ENCODE results near the gene FOXL3.
"Not testable (repeated sequence)": the region's sequence is repeated elsewhere in the genome, so short reads cannot be mapped to it uniquely, and the experiment has no call there.

FOXL3 gene

GRCh38 chr7:240887-241421, 49.0 kb upstream of the FOXL3 start:
- no peaks in the 10 kb centered on the region for H3K4me1 ChIP-seq (ENCODE audit: control insufficient read depth, insufficient read depth, low read length)
- H3K4me3 ChIP-seq (ENCODE audit: low read depth, low read length), result no peak overlapping the region
- no peaks in the 10 kb centered on the region for H3K36me3 ChIP-seq (ENCODE audit: control insufficient read depth in 2 of 2, insufficient read depth in 1 of 2, low read length in 2 of 2)
- peak; percentile 39; the same call in 1 of the 2 replicates for TF ChIP-seq ZBTB8A (tag by site-specific recombination; IDR thresholded peaks at IDR 0.05)
- TF ChIP-seq SP2 (tag by site-specific recombination; IDR thresholded peaks at IDR 0.05), result peak; percentile 14; the same call in 1 of the 2 replicates
- TF ChIP-seq ZNF701 (tag by site-specific recombination; IDR thresholded peaks at IDR 0.05), result no peak
- TF ChIP-seq GLIS2 (tag by site-specific recombination; IDR thresholded peaks at IDR 0.05), result 0 out of 2 replicates have a peak, but pooled peaks have one; percentile 38
- POLR2A ChIA-PET, result no interaction called here
- no peaks in the 10 kb centered on the region for H3K9me3 ChIP-seq (ENCODE audit: control insufficient read depth, insufficient read depth, low read depth, low read length)
- no peak overlapping the region for H3K27ac ChIP-seq (ENCODE audit: extremely low read depth, low read depth, low read length)
- CTCF ChIA-PET, result no interaction called here

- CTCF ChIA-PET, result interaction anchor here (0.7 kb wide), 1 partner anchor 23 kb away, joined by 3 read pairs; no protein-coding TSS in a partner anchor
- Histone ChIP-seq H3K36me3 (ENCODE audit: control insufficient read depth in 2 of 2, insufficient read depth in 1 of 2, low read length in 2 of 2) (no peaks in the 10 kb centered on the region), H3K9me3 (ENCODE audit: control insufficient read depth, insufficient read depth, low read depth, low read length) (no peaks in the 10 kb centered on the region), H3K27ac (ENCODE audit: extremely low read depth, low read depth, low read length) (no peak overlapping the region), H3K4me3 (ENCODE audit: low read depth, low read length) (no peak overlapping the region), H3K4me1 (ENCODE audit: control insufficient read depth, insufficient read depth, low read length) (no peaks in the 10 kb centered on the region)
- POLR2A ChIA-PET, result no interaction called here
- TF ChIP-seq ZNF580 (tag by site-specific recombination; IDR thresholded peaks at IDR 0.05), result no peak
- TF ChIP-seq ZSCAN4 (tag by site-specific recombination; IDR thresholded peaks at IDR 0.05), result peak; percentile 96
- no peak for TF ChIP-seq ZNF660 (tag by site-specific recombination; IDR thresholded peaks at IDR 0.05)
Observed at GRCh38 chr7:241513-241912, 48.5 kb upstream of the FOXL3 start.

GRCh38 chr7:242826-243579, 47.0 kb upstream of the FOXL3 start:
- CTCF ChIA-PET; H3K4me1 ChIP-seq (ENCODE audit: control insufficient read depth, insufficient read depth, low read length); POLR2A ChIA-PET; H3K36me3 ChIP-seq (ENCODE audit: control insufficient read depth in 2 of 2, insufficient read depth in 1 of 2, low read length in 2 of 2); H3K27ac ChIP-seq (ENCODE audit: extremely low read depth, low read depth, low read length); H3K9me3 ChIP-seq (ENCODE audit: control insufficient read depth, insufficient read depth, low read depth, low read length); H3K4me3 ChIP-seq (ENCODE audit: low read depth, low read length): not testable (repeated sequence)
- TF ChIP-seq HIC1 (tag by site-specific recombination; IDR thresholded peaks at IDR 0.05), result peak; percentile 58; the same call in 1 of the 2 replicates

- H3K4me3 ChIP-seq (ENCODE audit: low read depth, low read length); H3K4me1 ChIP-seq (ENCODE audit: control insufficient read depth, insufficient read depth, low read length); POLR2A ChIA-PET; H3K27ac ChIP-seq (ENCODE audit: extremely low read depth, low read depth, low read length); H3K36me3 ChIP-seq (ENCODE audit: control insufficient read depth in 2 of 2, insufficient read depth in 1 of 2, low read length in 2 of 2); H3K9me3 ChIP-seq (ENCODE audit: control insufficient read depth, insufficient read depth, low read depth, low read length): not testable (repeated sequence)
- CTCF ChIA-PET, result interaction anchor here (0.6 kb wide), 1 partner anchor 25 kb away, joined by 3 read pairs; no protein-coding TSS in a partner anchor
Observed at GRCh38 chr7:243580-243978, 46.4 kb upstream of the FOXL3 start.

- no peak for TF ChIP-seq ZNF501 (tag by site-specific recombination; IDR thresholded peaks at IDR 0.05)
- no peaks in the 10 kb centered on the region for H3K9me3 ChIP-seq (ENCODE audit: control insufficient read depth, insufficient read depth, low read depth, low read length)
- no peak overlapping the region for H3K4me3 ChIP-seq (ENCODE audit: low read depth, low read length)
- H3K36me3 ChIP-seq (ENCODE audit: control insufficient read depth in 2 of 2, insufficient read depth in 1 of 2, low read length in 2 of 2), result peaks cover 0 to 10% of the 10 kb centered on the region in 2 experiments; a peak in 1 of 3 replicates
- H3K4me1 ChIP-seq (ENCODE audit: control insufficient read depth, insufficient read depth, low read length), result no peaks in the 10 kb centered on the region
- no peak overlapping the region for H3K27ac ChIP-seq (ENCODE audit: extremely low read depth, low read depth, low read length)
- ChIA-PET CTCF (no interaction called here), POLR2A (no interaction called here)
Observed at GRCh38 chr7:244974-245373, 45.0 kb upstream of the FOXL3 start.
